Measurements from ENCODE around the gene PTPN1. TPM values are rescaled to one million over a fixed set of nuclear protein-coding genes. Genes with fewer than 3 reads are reported as not detected.

Gene PTPN1
- total RNA-seq, 1 experiment from 2014 or later, result 30.8 TPM

DNA sequence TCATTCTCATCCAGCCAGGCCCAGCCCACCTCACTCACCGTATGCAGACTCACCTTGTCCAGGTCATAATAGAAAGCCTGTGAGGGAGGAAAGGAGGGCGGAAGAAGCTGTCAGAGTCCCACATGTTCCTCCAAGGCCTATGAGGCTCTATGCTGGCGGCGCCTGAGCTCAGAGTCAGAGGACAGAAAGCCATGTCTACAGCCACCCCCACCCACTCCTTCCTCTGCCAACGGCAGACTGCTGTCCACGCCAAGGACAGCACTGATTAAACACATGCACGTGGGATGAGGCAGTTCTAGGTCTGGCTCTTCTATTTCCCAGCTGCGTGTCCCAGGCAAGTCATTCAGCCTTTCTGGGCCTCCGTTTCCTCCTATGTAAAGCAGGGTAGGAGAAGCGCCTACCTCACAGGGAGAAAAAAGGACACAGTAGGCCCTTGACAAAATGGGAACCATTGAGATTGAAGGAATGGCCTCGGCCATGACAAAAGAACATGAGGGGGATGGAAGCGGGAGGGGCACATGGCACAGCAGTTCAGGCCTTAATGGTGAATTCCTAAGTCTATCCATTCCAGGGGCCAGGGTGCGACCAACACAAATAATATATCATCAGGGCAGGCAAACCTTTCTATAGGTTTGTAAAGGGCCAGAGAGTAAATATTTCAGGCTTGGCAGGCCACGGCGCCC lies 101.1 kb downstream of the PTPN1 start:
- no peak overlapping the region for H2BK20ac ChIP-seq (ENCODE audit: low read depth, low read length, poor library complexity, severe bottlenecking)
- H3K56ac ChIP-seq (ENCODE audit: insufficient read length, low read depth, low read length), result no peak overlapping the region
- no peak overlapping the region for H3K4me3 Mint-ChIP-seq
- H2BK15ac ChIP-seq (ENCODE audit: low read depth, low read length), result no peak overlapping the region; the same call in 1 of the 2 replicates
- TF ChIP-seq, protein P1, sequence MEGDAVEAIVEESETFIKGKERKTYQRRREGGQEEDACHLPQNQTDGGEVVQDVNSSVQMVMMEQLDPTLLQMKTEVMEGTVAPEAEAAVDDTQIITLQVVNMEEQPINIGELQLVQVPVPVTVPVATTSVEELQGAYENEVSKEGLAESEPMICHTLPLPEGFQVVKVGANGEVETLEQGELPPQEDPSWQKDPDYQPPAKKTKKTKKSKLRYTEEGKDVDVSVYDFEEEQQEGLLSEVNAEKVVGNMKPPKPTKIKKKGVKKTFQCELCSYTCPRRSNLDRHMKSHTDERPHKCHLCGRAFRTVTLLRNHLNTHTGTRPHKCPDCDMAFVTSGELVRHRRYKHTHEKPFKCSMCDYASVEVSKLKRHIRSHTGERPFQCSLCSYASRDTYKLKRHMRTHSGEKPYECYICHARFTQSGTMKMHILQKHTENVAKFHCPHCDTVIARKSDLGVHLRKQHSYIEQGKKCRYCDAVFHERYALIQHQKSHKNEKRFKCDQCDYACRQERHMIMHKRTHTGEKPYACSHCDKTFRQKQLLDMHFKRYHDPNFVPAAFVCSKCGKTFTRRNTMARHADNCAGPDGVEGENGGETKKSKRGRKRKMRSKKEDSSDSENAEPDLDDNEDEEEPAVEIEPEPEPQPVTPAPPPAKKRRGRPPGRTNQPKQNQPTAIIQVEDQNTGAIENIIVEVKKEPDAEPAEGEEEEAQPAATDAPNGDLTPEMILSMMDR (conservative IDR thresholded peaks at IDR 0.05), result no peak
- H3K79me2 ChIP-seq (ENCODE audit: insufficient read depth, low read length), result no peaks in the 10 kb centered on the region
- H3K9me3 Mint-ChIP-seq, result no peaks in the 10 kb centered on the region
- H2BK120ac ChIP-seq (ENCODE audit: low read depth, low read length, poor library complexity, severe bottlenecking), result no peak overlapping the region
- H4K20me1 ChIP-seq (ENCODE audit: control insufficient read depth, insufficient read depth, insufficient read length), result no peaks in the 10 kb centered on the region
- no peak overlapping the region for H4K5ac ChIP-seq (ENCODE audit: insufficient read length, low read depth, low read length)
- no CpG with 5 or more reads among the region's 15 CpGs for WGBS (ENCODE audit: extremely low coverage, insufficient read length, low lambda C conversion rate)
- no peaks in the 10 kb centered on the region; the same call in 1 of the 2 replicates for H3K27me3 Mint-ChIP-seq (ENCODE audit: low read depth)
- DNase-seq, result no peak
- no peaks in the 10 kb centered on the region; the same call in 1 of the 2 replicates for H3K4me1 ChIP-seq (ENCODE audit: insufficient read depth, low read length)
- peak overlapping the region; percentile 19 for H3K9ac ChIP-seq (ENCODE audit: extremely low read depth, insufficient read length, low read length)
- no peak overlapping the region for H3K23ac ChIP-seq (ENCODE audit: insufficient read length, low read depth, low read length)
- H3K4me2 ChIP-seq (ENCODE audit: insufficient read depth, insufficient read length, low read length), result no peak overlapping the region
- H3K27ac Mint-ChIP-seq, result peak overlapping the region in 1 of 3 experiments; percentile 44; a peak in 1 of 7 replicates
- no peak overlapping the region for H2BK12ac ChIP-seq (ENCODE audit: insufficient read length, low read depth, low read length)
- H3K4me1 Mint-ChIP-seq, result peaks cover 10 to 18% of the 10 kb centered on the region in 2 experiments
- no peak overlapping the region; the same call in 1 of the 2 replicates for H3K14ac ChIP-seq (ENCODE audit: insufficient read depth, low read length)
- no peak overlapping the region for H4K91ac ChIP-seq (ENCODE audit: insufficient read length, low read depth, low read length)
- H3K4ac ChIP-seq (ENCODE audit: low read depth, low read length), result no peak overlapping the region
- H3K18ac ChIP-seq (ENCODE audit: insufficient read length, low read depth, low read length), result no peak overlapping the region
- H3K9me3 ChIP-seq (ENCODE audit: control insufficient read depth, low read depth, low read length), result no peaks in the 10 kb centered on the region
- no peaks in the 10 kb centered on the region for H3K36me3 Mint-ChIP-seq (ENCODE audit: insufficient read depth in 1 of 3, low read depth in 3 of 3)
- H3T11ph ChIP-seq (ENCODE audit: low read length), result no peak overlapping the region
- H3K23me2 ChIP-seq (ENCODE audit: insufficient read length, low read depth, low read length, poor library complexity, severe bottlenecking), result no peaks in the 10 kb centered on the region
- peak overlapping the region; percentile 10 for H3K27ac ChIP-seq (ENCODE audit: insufficient read length, low read depth, low read length)
- no peak overlapping the region for H2BK5ac ChIP-seq (ENCODE audit: insufficient read length, low read length)
- no peak overlapping the region for H2AK5ac ChIP-seq (ENCODE audit: insufficient read length, low read length)
- no peaks in the 10 kb centered on the region for H3K27me3 ChIP-seq (ENCODE audit: insufficient read depth, low read length)
- no peak overlapping the region for H2AFZ ChIP-seq (ENCODE audit: low read length)
- H4K8ac ChIP-seq (replicated peaks; ENCODE audit: insufficient read length, low read depth, low read length), result no peak overlapping the region
- no peaks in the 10 kb centered on the region for H3K79me1 ChIP-seq (ENCODE audit: insufficient read depth, low read depth, low read length, poor library complexity, severe bottlenecking)
